Astrocyte of the hippocampus (primary cell): ENCODE data around the gene ST6GALNAC3.

ENCODE experiments used
- DNase-seq: peaks from one replicate; pipeline ENCODE4 v3.0.0; 2011; ENCODE audit warnings: low read depth, low spot score

Gene ST6GALNAC3

DNA sequence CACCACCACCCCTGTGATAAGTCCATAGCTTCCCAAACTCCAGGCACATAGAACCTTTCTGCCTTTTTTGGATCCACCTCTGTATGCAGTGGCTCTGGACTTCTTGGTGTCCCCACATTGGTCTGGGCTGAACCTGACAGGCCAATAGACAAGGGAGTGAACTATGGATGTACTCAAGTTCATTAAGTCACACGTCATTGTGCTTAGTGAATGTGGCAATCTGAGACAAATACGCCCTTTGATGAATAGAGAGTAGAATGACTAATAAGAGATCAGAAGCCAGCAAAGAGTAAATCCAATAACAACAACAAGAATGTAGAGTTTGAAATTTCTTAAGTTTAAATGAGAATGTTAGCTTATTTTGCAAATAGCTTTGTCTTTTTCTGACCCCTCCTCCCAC is 114.8 kb downstream of the ST6GALNAC3 start:
- no peak for DNase-seq

- DNase-seq: no peak
Observed at GRCh38 chr1:76190749-76191424, 116.3 kb downstream of the ST6GALNAC3 start.

GRCh38 chr1:76191561-76191960 is 117.0 kb downstream of the ST6GALNAC3 start:
- no peak for DNase-seq

DNA sequence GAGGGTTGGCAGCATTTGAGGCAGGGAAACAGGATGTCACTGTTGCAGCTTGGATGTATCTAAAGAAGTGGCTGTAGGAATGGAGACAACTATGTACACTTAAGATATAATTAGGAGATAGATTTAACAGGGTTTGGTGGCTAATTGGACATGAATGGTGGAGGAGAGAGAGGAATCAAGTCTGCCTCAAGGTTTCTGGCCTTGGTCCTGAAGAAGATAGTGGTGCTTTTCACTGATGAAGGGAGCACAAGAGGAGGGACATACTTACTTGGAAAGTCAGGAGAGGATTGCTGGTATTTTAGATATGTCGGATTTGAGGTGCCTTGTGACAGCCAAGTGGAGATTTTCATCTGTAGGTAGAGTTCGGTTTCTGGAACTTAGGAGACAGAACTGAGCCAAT is 123.9 kb downstream of the ST6GALNAC3 start:
- peak; percentile 31 for DNase-seq

GRCh38 chr1:76202670-76203069 is 128.1 kb downstream of the ST6GALNAC3 start:
- no peak for DNase-seq

- DNase-seq: no peak
Observed at GRCh38 chr1:76203127-76203526, 128.6 kb downstream of the ST6GALNAC3 start.

GRCh38 chr1:76209238-76209637 is 134.7 kb downstream of the ST6GALNAC3 start:
- no peak for DNase-seq

DNA sequence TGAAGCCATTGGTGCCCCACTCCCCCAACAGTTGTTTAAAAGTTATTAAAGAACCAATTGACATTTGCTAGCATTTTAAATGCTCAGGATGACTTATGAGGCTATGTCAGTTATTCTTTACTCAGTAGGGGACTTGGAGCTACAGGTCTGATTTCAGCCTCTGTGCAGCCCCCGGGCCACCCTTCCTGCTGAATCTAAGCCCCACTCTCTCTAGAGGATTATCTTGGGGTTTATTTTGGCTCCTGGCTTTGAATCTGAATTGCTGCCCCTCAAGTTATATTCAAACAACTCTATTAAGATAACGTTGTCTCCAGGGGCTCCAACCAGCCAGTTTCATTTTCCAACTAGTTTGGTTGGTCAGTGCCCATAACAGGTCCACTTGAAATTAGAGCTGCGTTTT is 135.1 kb downstream of the ST6GALNAC3 start:
- no peak for DNase-seq

DNA sequence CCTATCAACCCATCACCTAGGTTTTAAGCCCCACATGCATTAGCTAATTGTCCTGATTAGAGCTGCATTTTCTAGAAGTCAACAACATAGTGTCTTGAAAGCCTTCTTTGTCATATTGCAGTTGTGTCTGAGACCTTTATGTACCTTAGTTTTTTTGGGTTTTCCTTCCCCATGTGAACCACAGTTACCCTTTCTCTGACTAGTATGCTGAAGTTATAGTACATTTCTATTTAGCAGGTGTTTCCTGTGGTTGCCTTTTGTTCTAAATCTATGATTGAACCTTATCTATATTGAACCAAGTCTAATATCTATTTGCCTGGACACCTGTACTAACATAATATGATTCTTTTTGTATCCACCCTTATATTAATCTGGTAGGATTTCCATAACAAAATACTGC is 135.6 kb downstream of the ST6GALNAC3 start:
- DNase-seq: no peak

- no peak for DNase-seq
Observed at GRCh38 chr1:76218888-76219287, 144.3 kb downstream of the ST6GALNAC3 start.

GRCh38 chr1:76219366-76219818 is 144.8 kb downstream of the ST6GALNAC3 start:
- no peak for DNase-seq

DNA sequence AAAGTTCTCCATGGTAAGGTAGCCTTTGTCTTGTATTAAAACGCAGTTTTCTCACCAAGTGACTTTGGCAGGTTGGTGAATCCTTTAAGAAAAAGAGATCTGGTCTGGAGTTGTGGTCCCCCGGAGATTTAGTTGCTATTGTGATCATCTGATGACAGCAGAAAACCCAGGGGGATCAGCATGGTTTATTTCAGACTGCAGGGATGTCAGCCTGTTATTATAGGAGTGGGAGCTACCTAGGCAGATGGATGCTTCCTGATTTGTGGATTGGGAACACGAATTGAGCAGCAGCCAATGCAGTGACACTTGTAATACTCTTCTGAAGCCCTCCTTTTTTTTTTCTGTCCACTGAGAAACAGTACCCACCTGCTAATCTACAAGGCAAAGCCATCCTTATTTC is 150.2 kb downstream of the ST6GALNAC3 start:
- DNase-seq: no peak

DNA sequence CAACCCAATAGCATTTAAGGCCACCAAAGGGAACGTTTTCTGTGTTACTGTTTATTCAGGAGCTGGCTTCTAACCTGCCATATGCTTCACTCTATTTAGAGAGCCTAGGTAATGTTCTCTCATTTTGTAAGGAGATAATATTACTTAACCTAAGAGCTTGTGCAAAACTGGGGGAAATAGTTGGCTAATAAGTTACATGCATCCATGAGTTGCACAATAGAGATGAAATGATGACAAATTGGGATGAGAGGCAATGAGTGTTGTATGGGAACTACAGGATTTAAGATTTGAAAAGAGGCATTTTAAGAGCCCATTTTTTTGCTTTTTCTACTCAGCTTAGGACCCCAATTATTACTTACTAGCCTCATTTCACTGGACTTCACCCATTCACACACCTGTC is 151.0 kb downstream of the ST6GALNAC3 start:
- DNase-seq: no peak

- DNase-seq: no peak
Observed at GRCh38 chr1:76227621-76228020, 153.1 kb downstream of the ST6GALNAC3 start.

DNA sequence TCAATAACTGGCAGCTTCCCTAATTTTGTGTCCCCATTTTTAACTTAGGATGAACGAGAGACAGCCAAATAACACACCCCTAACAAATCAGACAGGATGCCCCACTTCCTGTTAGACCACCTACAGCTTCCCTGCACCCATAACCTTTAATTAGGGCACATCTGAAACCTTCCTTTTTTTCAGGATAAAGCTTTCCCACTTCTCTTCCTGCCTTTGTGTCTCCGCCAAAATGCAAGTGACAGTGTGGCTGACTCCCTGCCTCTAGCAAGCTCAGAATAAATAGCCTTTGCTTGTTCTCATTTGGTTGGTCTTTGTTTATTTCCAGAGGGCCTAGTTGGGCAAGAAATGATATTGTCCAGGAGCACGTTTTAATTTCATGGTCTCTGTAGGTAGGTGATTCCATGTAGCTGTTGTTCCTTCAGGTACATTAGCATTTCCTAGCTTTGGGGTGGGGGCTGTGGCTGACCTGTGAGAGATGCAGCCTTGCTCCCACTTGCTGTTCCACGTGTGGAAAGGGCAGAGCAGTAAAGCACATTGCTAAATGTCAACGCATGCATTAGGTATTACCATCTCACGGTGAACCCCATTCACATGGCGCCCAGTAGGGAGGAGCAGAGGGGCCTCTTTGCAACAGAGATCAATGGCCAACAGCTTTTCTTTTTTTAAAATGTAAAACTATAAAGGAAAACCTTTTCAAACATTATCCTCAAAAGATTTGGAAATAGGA is 154.9 kb downstream of the ST6GALNAC3 start:
- DNase-seq: no peak

DNA sequence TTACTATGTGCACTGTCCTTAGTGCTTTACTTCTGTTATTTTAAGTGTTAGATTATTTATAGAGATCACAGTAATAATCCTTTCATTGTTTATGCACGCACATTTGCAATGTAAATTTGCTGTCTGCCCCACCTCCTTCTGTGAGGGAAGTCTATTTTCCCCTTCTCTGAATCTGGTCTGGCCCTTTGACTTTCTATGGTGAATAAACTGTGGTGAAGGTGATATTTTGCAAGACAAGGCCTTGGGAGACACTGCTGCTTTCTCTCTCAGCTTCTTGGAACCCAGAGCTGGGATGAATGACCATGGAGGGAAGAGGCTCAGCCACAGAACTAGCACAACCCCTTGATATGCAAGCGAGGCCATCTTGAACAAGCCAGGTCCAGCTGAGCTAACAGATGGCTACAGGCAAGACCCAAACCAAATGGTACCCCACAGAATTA is 156.3 kb downstream of the ST6GALNAC3 start:
- no peak for DNase-seq

DNA sequence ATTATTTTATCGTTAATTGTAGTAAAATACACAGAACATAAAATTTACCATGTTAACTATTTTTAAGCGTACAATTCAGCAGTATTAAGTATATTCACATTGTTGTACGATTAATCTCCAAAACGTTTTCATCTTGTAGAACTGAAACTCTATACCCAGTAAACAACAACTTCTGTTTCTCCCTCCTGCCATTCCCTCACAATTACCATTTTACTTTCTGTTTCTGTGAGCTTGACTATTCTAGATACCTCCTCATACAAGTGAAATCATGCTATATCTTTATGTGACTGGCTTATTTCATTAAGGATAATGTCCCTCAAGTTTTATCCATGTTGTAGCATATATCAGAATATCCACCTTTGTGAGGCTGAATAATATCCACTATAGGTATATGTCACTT is 156.8 kb downstream of the ST6GALNAC3 start:
- DNase-seq: no peak

- no peak for DNase-seq
Observed at GRCh38 chr1:76232666-76233065, 158.1 kb downstream of the ST6GALNAC3 start.

GRCh38 chr1:76234061-76234460 is 159.5 kb downstream of the ST6GALNAC3 start:
- DNase-seq: no peak

DNA sequence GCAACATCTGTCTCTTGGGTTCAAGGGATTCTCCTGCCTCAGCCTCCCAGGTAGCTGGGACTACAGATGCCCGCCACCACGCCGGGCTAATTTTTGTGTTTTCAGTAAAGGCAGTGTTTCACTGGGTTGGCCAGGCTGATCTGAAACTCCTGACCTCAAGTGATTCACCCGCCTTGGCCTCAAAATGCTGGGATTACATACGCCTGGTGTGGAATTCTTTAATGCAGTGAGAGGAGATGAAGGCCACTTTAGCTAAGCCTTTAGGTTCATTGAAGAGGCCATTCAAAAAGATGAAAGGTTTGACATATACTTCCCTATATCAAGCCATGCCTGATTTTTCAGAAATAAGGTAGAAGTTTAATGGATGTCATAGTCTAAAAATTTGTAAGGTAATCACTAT is 162.7 kb downstream of the ST6GALNAC3 start:
- peak; percentile 9 for DNase-seq

DNA sequence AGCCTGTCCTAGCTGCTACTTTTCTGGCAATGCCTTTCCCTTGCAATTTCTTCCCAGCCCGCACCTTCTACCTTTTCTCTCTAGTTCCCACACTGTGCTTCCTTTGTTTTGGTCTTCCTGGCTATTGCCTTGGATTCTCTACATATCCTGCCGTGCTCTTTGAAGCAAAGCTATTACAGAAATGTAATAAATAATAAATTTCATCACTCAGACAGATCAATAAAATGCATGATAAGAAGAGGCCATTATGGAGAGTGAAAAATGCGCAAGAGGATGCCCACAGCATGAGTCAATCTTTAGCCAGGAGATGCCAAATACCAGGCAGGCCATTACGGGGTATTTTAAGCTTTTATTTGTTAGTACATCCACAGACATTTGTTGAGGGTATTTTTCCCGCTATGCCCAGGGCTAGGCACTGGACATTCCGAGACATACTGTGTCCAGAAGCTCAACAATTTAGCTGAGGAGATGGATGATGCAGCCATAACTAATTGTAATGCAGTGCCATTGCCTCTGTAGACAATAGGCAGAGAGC is 163.6 kb downstream of the ST6GALNAC3 start:
- DNase-seq: peak; percentile 73

- DNase-seq: no peak
Observed at GRCh38 chr1:76239470-76239918, 164.9 kb downstream of the ST6GALNAC3 start.

GRCh38 chr1:76240316-76240715 is 165.8 kb downstream of the ST6GALNAC3 start:
- peak; percentile 11 for DNase-seq
